ENCODE data around the gene KCNMA1.

The KCNMA1 gene

GRCh38 chr10:77072361-77072835 lies 565.2 kb downstream of the KCNMA1 start:
- Histone ChIP-seq H3K4me3 (ENCODE audit: low read depth in 1 of 2, low read length in 1 of 2) (no peak overlapping the region), H3K27me3 (peaks cover 9% of the 10 kb centered on the region), H3K27ac (no peak overlapping the region), H3K9me3 (no peaks in the 10 kb centered on the region), H3K36me3 (no peaks in the 10 kb centered on the region), H3K4me1 (ENCODE audit: control insufficient read depth in 1 of 2, insufficient read depth in 1 of 2, low read depth in 1 of 2, low read length in 1 of 2) (peaks cover 28% of the 10 kb centered on the region in 2 experiments)
- TF ChIP-seq, protein P1, sequence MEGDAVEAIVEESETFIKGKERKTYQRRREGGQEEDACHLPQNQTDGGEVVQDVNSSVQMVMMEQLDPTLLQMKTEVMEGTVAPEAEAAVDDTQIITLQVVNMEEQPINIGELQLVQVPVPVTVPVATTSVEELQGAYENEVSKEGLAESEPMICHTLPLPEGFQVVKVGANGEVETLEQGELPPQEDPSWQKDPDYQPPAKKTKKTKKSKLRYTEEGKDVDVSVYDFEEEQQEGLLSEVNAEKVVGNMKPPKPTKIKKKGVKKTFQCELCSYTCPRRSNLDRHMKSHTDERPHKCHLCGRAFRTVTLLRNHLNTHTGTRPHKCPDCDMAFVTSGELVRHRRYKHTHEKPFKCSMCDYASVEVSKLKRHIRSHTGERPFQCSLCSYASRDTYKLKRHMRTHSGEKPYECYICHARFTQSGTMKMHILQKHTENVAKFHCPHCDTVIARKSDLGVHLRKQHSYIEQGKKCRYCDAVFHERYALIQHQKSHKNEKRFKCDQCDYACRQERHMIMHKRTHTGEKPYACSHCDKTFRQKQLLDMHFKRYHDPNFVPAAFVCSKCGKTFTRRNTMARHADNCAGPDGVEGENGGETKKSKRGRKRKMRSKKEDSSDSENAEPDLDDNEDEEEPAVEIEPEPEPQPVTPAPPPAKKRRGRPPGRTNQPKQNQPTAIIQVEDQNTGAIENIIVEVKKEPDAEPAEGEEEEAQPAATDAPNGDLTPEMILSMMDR (IDR thresholded peaks at IDR 0.05) = no peak

DNA sequence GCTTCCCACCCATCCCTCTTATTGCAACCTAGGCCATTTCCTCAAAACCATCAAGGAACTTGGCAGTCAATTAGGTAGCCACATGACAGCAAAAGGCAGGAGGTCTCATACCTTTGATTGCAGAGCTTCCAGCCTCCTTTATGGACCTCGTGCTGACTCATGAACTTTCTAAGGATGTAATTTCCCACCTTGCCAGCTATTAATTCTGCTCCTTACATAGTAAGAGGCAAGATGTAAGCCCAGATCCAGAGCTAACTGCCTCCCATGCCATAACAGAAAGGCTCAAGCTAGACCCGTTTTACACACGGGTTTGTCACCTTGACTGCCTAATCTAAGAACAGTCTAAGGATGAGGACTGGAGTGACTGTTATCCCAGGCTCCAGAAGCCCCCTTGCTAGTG lies 565.7 kb downstream of the KCNMA1 start:
- Histone ChIP-seq H3K4me3 (ENCODE audit: low read depth in 1 of 2, low read length in 1 of 2) (no peak overlapping the region), H3K4me1 (ENCODE audit: control insufficient read depth in 1 of 2, insufficient read depth in 1 of 2, low read depth in 1 of 2, low read length in 1 of 2) (peaks cover 23 to 24% of the 10 kb centered on the region in 2 experiments), H3K9me3 (no peaks in the 10 kb centered on the region), H3K36me3 (no peaks in the 10 kb centered on the region), H3K27me3 (peaks cover 14% of the 10 kb centered on the region), H3K27ac (no peak overlapping the region)
- TF ChIP-seq, protein P1 (IDR thresholded peaks at IDR 0.05) = no peak

- Histone ChIP-seq H3K9me3 (no peaks in the 10 kb centered on the region), H3K4me1 (ENCODE audit: control insufficient read depth in 1 of 2, insufficient read depth in 1 of 2, low read depth in 1 of 2, low read length in 1 of 2) (peaks cover 14 to 15% of the 10 kb centered on the region in 2 experiments), H3K4me3 (ENCODE audit: low read depth in 1 of 2, low read length in 1 of 2) (no peak overlapping the region), H3K36me3 (no peaks in the 10 kb centered on the region), H3K27me3 (peaks cover 19% of the 10 kb centered on the region), H3K27ac (no peak overlapping the region)
- TF ChIP-seq, protein P1 (IDR thresholded peaks at IDR 0.05) = no peak
Measured at GRCh38 chr10:77071001-77071511, 566.6 kb downstream of the KCNMA1 start.

GRCh38 chr10:77070346-77070745 lies 567.3 kb downstream of the KCNMA1 start:
- H3K4me3 ChIP-seq (ENCODE audit: low read depth in 1 of 2, low read length in 1 of 2) = no peak overlapping the region
- H3K9me3 ChIP-seq = no peaks in the 10 kb centered on the region
- H3K27ac ChIP-seq = no peak overlapping the region
- peaks cover 26% of the 10 kb centered on the region for H3K27me3 ChIP-seq
- H3K36me3 ChIP-seq = no peaks in the 10 kb centered on the region
- TF ChIP-seq, protein P1 (IDR thresholded peaks at IDR 0.05) = no peak
- H3K4me1 ChIP-seq (ENCODE audit: control insufficient read depth in 1 of 2, insufficient read depth in 1 of 2, low read depth in 1 of 2, low read length in 1 of 2) = peaks cover 7 to 8% of the 10 kb centered on the region in 2 experiments

DNA sequence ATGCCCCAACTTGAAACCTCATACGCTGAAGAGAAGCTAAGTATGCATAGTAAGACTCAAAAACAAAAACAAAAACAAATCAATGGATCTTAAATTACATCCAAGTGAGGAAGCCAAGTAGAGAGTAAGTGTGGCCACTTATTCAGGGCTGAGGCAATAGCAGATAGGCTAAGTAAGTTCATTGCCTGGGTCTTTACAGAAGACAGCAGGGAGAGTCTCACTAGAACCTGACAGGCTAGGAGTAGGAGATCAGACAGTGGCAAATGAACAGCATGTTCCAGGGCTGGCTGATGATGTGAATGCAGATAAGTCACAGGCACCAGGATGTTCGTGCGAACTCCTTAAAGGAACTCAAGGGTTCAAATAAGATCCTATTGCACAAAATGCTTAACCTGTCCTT lies 568.6 kb downstream of the KCNMA1 start:
- Histone ChIP-seq H3K36me3 (no peaks in the 10 kb centered on the region), H3K4me1 (ENCODE audit: control insufficient read depth in 1 of 2, insufficient read depth in 1 of 2, low read depth in 1 of 2, low read length in 1 of 2) (no peaks in the 10 kb centered on the region), H3K9me3 (no peaks in the 10 kb centered on the region), H3K27me3 (peaks cover 40% of the 10 kb centered on the region), H3K27ac (no peak overlapping the region), H3K4me3 (ENCODE audit: low read depth in 1 of 2, low read length in 1 of 2) (no peak overlapping the region)
- TF ChIP-seq, protein P1 (IDR thresholded peaks at IDR 0.05) = no peak
